H1 (cell line): Measurements from ENCODE around the gene TLCD3A. TPM values are rescaled to one million over a fixed set of nuclear protein-coding genes. Genes with fewer than 3 reads are reported as not detected.

ENCODE experiments used
- CTCF ChIA-PET: fragments of 300-600 bp; sonication (Branson Sonifier 250); formaldehyde crosslinking; loops from one replicate; lab custom pipeline; 2021; ENCODE audit not compliant: partially characterized antibody; lab: Charles Lee
- POLR2A ChIA-PET: fragments of 300-600 bp; sonication (Branson Sonifier 250); formaldehyde crosslinking; loops from one replicate; lab custom pipeline; 2021; ENCODE audit warnings: inconsistent platforms; ENCODE audit not compliant: partially characterized antibody; lab: Charles Lee
- DNase-seq, 2 experiments: peaks; one replicate each; pipeline versions ENCODE4 v3.0.0 to v3.0.0-alpha.2; 2010 to 2022; ENCODE audit warnings: low spot score in 2 of 2, low read depth in 1 of 2, mixed read lengths in 1 of 2
- FAIRE-seq: peaks from 2 replicates; lab custom pipeline; 2011; peaks lifted over from hg19 to GRCh38; lab: Jason Lieb, UNC
- H2AFZ ChIP-seq: 2 replicates; pipeline ENCODE4 v1.8.1; 2012; ENCODE audit warnings: low read length, inconsistent platforms
- H2AK5ac ChIP-seq: 2 replicates; pipeline ENCODE4 v1.6.1; 2013; ENCODE audit warnings: low read depth, low read length
- H2BK120ac ChIP-seq: replicated peaks from 2 replicates; pipeline ENCODE3; 2013; ENCODE audit warnings: low read depth, low read length, inconsistent platforms
- H2BK12ac ChIP-seq: 2 replicates; pipeline ENCODE4 v1.6.1; 2013; ENCODE audit warnings: low read depth, low read length
- H2BK15ac ChIP-seq: 2 replicates; pipeline ENCODE4 v1.6.1; 2013; ENCODE audit warnings: low read length
- H2BK20ac ChIP-seq: 2 replicates; pipeline ENCODE4 v1.6.1; 2013; ENCODE audit warnings: low read length
- H2BK5ac ChIP-seq: 2 replicates; pipeline ENCODE4 v1.6.1; 2013; ENCODE audit warnings: low read depth, low read length
- H3K14ac ChIP-seq: 2 replicates; pipeline ENCODE4 v1.6.1; 2013; ENCODE audit warnings: inconsistent platforms; ENCODE audit not compliant: insufficient read length
- H3K18ac ChIP-seq: 2 replicates; pipeline ENCODE4 v1.6.1; 2013; ENCODE audit warnings: low read length; ENCODE audit errors: extremely low read depth
- H3K23ac ChIP-seq: 2 replicates; pipeline ENCODE4 v1.6.1; 2013; ENCODE audit warnings: inconsistent platforms; ENCODE audit not compliant: insufficient read length
- H3K23me2 ChIP-seq: 2 replicates; pipeline ENCODE4 v1.6.1; 2013; ENCODE audit warnings: low read depth, low read length
- H3K27ac ChIP-seq: 2 replicates; pipeline ENCODE4 v1.6.1; 2011; ENCODE audit warnings: low read depth, low read length, inconsistent platforms
- H3K27me3 ChIP-seq, 4 experiments: replicated peaks in 1 of 4; 1 replicate in 1 of 4; 2 replicates in 3 of 4; pipeline versions ENCODE4 v1.6.1 to v1.8.1; 2011 to 2013; ENCODE audit warnings: low read length in 3 of 4, mild to moderate bottlenecking in 3 of 4, inconsistent platforms in 2 of 4, mixed read lengths in 2 of 4, moderate library complexity in 1 of 4; ENCODE audit not compliant: control insufficient read depth in 3 of 4, insufficient read depth in 3 of 4; ENCODE audit errors: extremely low read depth in 1 of 4
- H3K36me3 ChIP-seq, 4 experiments: 2 replicates each; pipeline versions ENCODE4 v1.6.1 to v1.8.1; 2011 to 2013; ENCODE audit warnings: mild to moderate bottlenecking in 4 of 4, low read length in 3 of 4, moderate library complexity in 2 of 4, control low read depth in 1 of 4, inconsistent platforms in 1 of 4; ENCODE audit not compliant: insufficient read depth in 4 of 4, control insufficient read depth in 2 of 4
- H3K4ac ChIP-seq: replicated peaks from 2 replicates; pipeline ENCODE3; 2013; ENCODE audit warnings: low read length, low read depth, mixed read lengths, inconsistent platforms; ENCODE audit not compliant: insufficient read length
- H3K4me1 ChIP-seq, 4 experiments: replicated peaks in 1 of 4; 1 replicate in 1 of 4; 2 replicates in 3 of 4; pipeline versions ENCODE4 v1.6.1 to v1.8.1; 2011 to 2013; ENCODE audit warnings: low read length in 3 of 4, inconsistent platforms in 2 of 4, mixed read lengths in 1 of 4; ENCODE audit not compliant: insufficient read depth in 4 of 4, control insufficient read depth in 3 of 4
- H3K4me2 ChIP-seq, 2 experiments: 2 replicates each; pipeline versions ENCODE4 v1.6.1 to v1.8.1; 2011 to 2013; ENCODE audit warnings: low read depth in 2 of 2, low read length in 2 of 2, control low read depth in 1 of 2, inconsistent platforms in 1 of 2, mild to moderate bottlenecking in 1 of 2; ENCODE audit not compliant: insufficient read depth in 1 of 2
- H3K4me3 ChIP-seq, 4 experiments: fragments of 200-600, 300-600 bp in 1 of 4; sonication (generic), shearing (Covaris generic), sonication (Bioruptor Twin) in 1 of 4; 2 replicates each; pipeline versions ENCODE4 v1.5.1 to v1.8.1; 2011 to 2016; ENCODE audit warnings: low read length in 4 of 4, low read depth in 3 of 4, control low read depth in 2 of 4, inconsistent platforms in 2 of 4, mild to moderate bottlenecking in 2 of 4, mixed read lengths in 1 of 4, moderate library complexity in 1 of 4; ENCODE audit not compliant: insufficient read depth in 2 of 4; ENCODE audit errors: extremely low read depth in 1 of 4
- H3K56ac ChIP-seq: replicated peaks from 2 replicates; pipeline ENCODE3; 2013; ENCODE audit warnings: low read depth, mild to moderate bottlenecking, mixed read lengths, low read length, inconsistent platforms; ENCODE audit not compliant: insufficient read length
- H3K79me1 ChIP-seq: 2 replicates; pipeline ENCODE4 v1.6.1; 2013; ENCODE audit warnings: low read depth, low read length, control low read depth
- H3K79me2 ChIP-seq, 2 experiments: 2 replicates each; pipeline versions ENCODE4 v1.6.1 to v1.8.1; 2012 to 2013; ENCODE audit warnings: low read length in 2 of 2, mild to moderate bottlenecking in 2 of 2, inconsistent platforms in 1 of 2; ENCODE audit not compliant: insufficient read depth in 2 of 2, control insufficient read depth in 1 of 2
- H3K9ac ChIP-seq, 4 experiments: replicated peaks in 1 of 4; 1 replicate in 1 of 4; 2 replicates in 3 of 4; pipeline versions ENCODE4 v1.6.1 to v1.8.1; 2011 to 2013; ENCODE audit warnings: low read depth in 3 of 4, low read length in 3 of 4, control low read depth in 2 of 4, mild to moderate bottlenecking in 2 of 4, moderate library complexity in 2 of 4, inconsistent platforms in 1 of 4; ENCODE audit errors: extremely low read depth in 1 of 4
- H3K9me3 ChIP-seq, 2 experiments: 2 replicates each; pipeline versions ENCODE4 v1.6.1 to v1.8.1; 2012 to 2013; ENCODE audit warnings: mild to moderate bottlenecking in 2 of 2, moderate library complexity in 2 of 2, control low read depth in 1 of 2, inconsistent platforms in 1 of 2, low read depth in 1 of 2, low read length in 1 of 2, mixed read lengths in 1 of 2; ENCODE audit not compliant: insufficient read depth in 2 of 2
- H4K20me1 ChIP-seq, 2 experiments: replicated peaks in 1 of 2; 2 replicates each; pipeline versions ENCODE3 to v1.8.1; 2011 to 2013; ENCODE audit warnings: inconsistent platforms in 2 of 2, low read length in 2 of 2, mild to moderate bottlenecking in 1 of 2; ENCODE audit not compliant: insufficient read depth in 2 of 2, control insufficient read depth in 1 of 2
- H4K5ac ChIP-seq: 2 replicates; pipeline ENCODE4 v1.6.1; 2013; ENCODE audit warnings: low read length, low read depth, mixed read lengths, inconsistent platforms; ENCODE audit not compliant: insufficient read length
- H4K8ac ChIP-seq: 2 replicates; pipeline ENCODE4 v1.8.0; 2013; ENCODE audit warnings: mild to moderate bottlenecking, moderate library complexity, low read length, inconsistent platforms; ENCODE audit not compliant: insufficient read depth; ENCODE audit errors: extremely low read depth
- H4K91ac ChIP-seq: replicated peaks from 2 replicates; pipeline ENCODE3; 2013; ENCODE audit warnings: low read length, mixed read lengths, inconsistent platforms; ENCODE audit not compliant: insufficient read length
- CBX8 ChIP-seq: fragments of 300-800, 300-1000 bp; sonication (generic); IDR thresholded peaks from 2 replicates; pipeline ENCODE4 v1.7.1; 2016; ENCODE audit warnings: low read depth, low read length, borderline replicate concordance
- HDAC6 ChIP-seq: IDR thresholded peaks from one replicate; pipeline ENCODE4 v1.7.1; 2012; ENCODE audit warnings: low read depth, mild to moderate bottlenecking, inconsistent platforms, low read length, moderate library complexity
- MAFK ChIP-seq: IDR thresholded peaks from 2 replicates; pipeline ENCODE4 v1.6.1; 2012; ENCODE audit warnings: low read depth, mild to moderate bottlenecking, improper control_type of control experiment, low read length
- NANOG ChIP-seq: IDR thresholded peaks from 2 replicates; pipeline ENCODE4 v1.6.1; 2011; ENCODE audit warnings: low read length, low read depth, mild to moderate bottlenecking, inconsistent platforms; ENCODE audit not compliant: insufficient read depth, poor library complexity, severe bottlenecking
- SP2 ChIP-seq: IDR thresholded peaks from 2 replicates; pipeline ENCODE4 v1.6.1; 2012; ENCODE audit warnings: mild to moderate bottlenecking, low read length, inconsistent platforms
- WGBS, 2 experiments: shearing (Covaris generic) in 1 of 2; methylation state at CpG; one replicate each; pipeline versions ENCODE4 v1.1.6 to v1.1.7; 2013 to 2015; ENCODE audit warnings: low lambda C conversion rate in 2 of 2, mixed read lengths in 2 of 2, inconsistent platforms in 1 of 2, low coverage in 1 of 2, missing lambda C conversion rate in 1 of 2; ENCODE audit not compliant: insufficient replicate concordance in 2 of 2, insufficient coverage in 1 of 2, insufficient read length in 1 of 2; ENCODE audit errors: extremely low coverage in 1 of 2, missing lambda C conversion rate in 1 of 2; 5-methylcytosine and 5-hydroxymethylcytosine counted together
- polyA plus RNA-seq, 7 experiments: library from polyadenylated mRNA; depleted of rRNA in 3 of 7; stranded (reverse) in 5 of 7; unstranded in 2 of 7; fragments of >200 nt in 5 of 7; fragments of 200-250 nt in 2 of 7; gene quantifications; 1 replicate in 5 of 7; 2 replicates in 1 of 7; 4 replicates in 1 of 7; pipeline versions ENCODE4 v1.2.1 to v1.2.3, GENCODE V29; 2011 to 2013; ENCODE audit warnings: missing spikeins in 2 of 7, mixed read lengths in 2 of 7
- total RNA-seq: library from RNA; stranded (reverse); fragmentation: NEBNext Ultra II Directional; extraction: Animal tissue kit (Norgen Biotek cat#: 25700); gene quantifications from 2 replicates; pipeline ENCODE4 v1.2.1, GENCODE V29; 2021
- TF ChIP-seq, protein P1 (sequence below), 3 experiments: IDR thresholded peaks; 1 replicate in 2 of 3; 2 replicates in 1 of 3; pipeline versions ENCODE4 v1.5.1 to v1.6.1; 2011; ENCODE audit warnings: low read length in 3 of 3, mild to moderate bottlenecking in 3 of 3, inconsistent platforms in 2 of 3, low read depth in 1 of 3, moderate library complexity in 1 of 3; ENCODE audit not compliant: insufficient read depth in 1 of 3; ENCODE audit errors: control extremely low read depth in 1 of 3
- TF ChIP-seq, protein P2 (sequence below): IDR thresholded peaks from 2 replicates; pipeline ENCODE4 v1.6.1; 2012; ENCODE audit warnings: inconsistent platforms
- TF ChIP-seq, protein P3 (sequence below): IDR thresholded peaks from 2 replicates; pipeline ENCODE4 v1.6.1; 2011; ENCODE audit warnings: low read depth, mild to moderate bottlenecking, low read length; ENCODE audit not compliant: insufficient read depth

The TLCD3A gene
- total and polyA plus RNA-seq, 2 of the 8 experiments (the other 6 are each of a cell fraction or from before 2014, with no cell fraction given): 26.1 to 48.8 TPM

DNA sequence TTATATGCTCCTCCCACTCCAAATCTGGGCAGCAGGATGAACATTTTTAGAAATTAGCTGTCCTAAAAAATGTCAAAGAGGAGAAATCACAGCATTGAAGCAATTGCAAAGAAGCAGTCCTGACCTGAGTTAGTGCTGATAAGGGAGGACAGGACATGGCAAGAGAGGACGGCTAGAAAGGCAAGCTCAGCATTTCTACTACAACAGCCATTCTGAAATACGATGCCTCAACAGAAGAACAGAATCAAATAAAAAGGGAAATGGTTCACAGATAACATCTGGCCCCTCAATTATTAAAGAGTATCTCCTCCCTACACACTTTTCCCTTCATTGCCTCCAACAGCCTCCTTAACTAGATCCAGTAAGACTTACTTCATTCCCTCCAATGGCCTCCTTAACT is 36.0 kb upstream of the TLCD3A start:
- Histone ChIP-seq H3K23me2 (no peaks in the 10 kb centered on the region), H4K20me1 (peaks cover 0 to 3% of the 10 kb centered on the region in 2 experiments), H2AK5ac (no peak overlapping the region), H3K4me2 (no peak overlapping the region), H3K36me3 (peaks cover 4 to 22% (median 16%) of the 10 kb centered on the region in 4 experiments; a peak in 6 of 8 replicates), H3K27me3 (no peaks in the 10 kb centered on the region), H4K8ac (no peak overlapping the region), H3K23ac (no peak overlapping the region), H4K5ac (no peak overlapping the region), H3K56ac (no peak overlapping the region), H3K79me2 (peaks cover 0 to 5% of the 10 kb centered on the region in 2 experiments; a peak in 1 of 4 replicates), H2BK5ac (no peak overlapping the region), H3K4me1 (no peaks in the 10 kb centered on the region), H3K14ac (no peak overlapping the region), H2BK15ac (no peak overlapping the region), H3K9me3 (no peaks in the 10 kb centered on the region), H2BK12ac (no peak overlapping the region), H3K27ac (no peak overlapping the region), H3K4me3 (no peak overlapping the region), H3K79me1 (no peaks in the 10 kb centered on the region; the same call in 1 of the 2 replicates), H3K18ac (no peak overlapping the region), H3K9ac (no peak overlapping the region), H2AFZ (no peak overlapping the region), H2BK120ac (no peak overlapping the region), H2BK20ac (no peak overlapping the region), H3K4ac (no peak overlapping the region), H4K91ac (no peak overlapping the region)
- TF ChIP-seq, protein P1, sequence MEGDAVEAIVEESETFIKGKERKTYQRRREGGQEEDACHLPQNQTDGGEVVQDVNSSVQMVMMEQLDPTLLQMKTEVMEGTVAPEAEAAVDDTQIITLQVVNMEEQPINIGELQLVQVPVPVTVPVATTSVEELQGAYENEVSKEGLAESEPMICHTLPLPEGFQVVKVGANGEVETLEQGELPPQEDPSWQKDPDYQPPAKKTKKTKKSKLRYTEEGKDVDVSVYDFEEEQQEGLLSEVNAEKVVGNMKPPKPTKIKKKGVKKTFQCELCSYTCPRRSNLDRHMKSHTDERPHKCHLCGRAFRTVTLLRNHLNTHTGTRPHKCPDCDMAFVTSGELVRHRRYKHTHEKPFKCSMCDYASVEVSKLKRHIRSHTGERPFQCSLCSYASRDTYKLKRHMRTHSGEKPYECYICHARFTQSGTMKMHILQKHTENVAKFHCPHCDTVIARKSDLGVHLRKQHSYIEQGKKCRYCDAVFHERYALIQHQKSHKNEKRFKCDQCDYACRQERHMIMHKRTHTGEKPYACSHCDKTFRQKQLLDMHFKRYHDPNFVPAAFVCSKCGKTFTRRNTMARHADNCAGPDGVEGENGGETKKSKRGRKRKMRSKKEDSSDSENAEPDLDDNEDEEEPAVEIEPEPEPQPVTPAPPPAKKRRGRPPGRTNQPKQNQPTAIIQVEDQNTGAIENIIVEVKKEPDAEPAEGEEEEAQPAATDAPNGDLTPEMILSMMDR (IDR thresholded peaks at IDR 0.05; ENCODE audit: control extremely low read depth in 1 of 3, insufficient read depth in 1 of 3, low read depth in 1 of 3, low read length in 3 of 3): no peak
- TF ChIP-seq, protein P2, sequence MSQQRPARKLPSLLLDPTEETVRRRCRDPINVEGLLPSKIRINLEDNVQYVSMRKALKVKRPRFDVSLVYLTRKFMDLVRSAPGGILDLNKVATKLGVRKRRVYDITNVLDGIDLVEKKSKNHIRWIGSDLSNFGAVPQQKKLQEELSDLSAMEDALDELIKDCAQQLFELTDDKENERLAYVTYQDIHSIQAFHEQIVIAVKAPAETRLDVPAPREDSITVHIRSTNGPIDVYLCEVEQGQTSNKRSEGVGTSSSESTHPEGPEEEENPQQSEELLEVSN: no peak
- TF ChIP-seq SP2 (no peak), CBX8 (no peak), HDAC6 (no peak), MAFK (0 out of 2 replicates have a peak, but pooled peaks have one; percentile 4), NANOG (no peak)
- TF ChIP-seq, protein P3, sequence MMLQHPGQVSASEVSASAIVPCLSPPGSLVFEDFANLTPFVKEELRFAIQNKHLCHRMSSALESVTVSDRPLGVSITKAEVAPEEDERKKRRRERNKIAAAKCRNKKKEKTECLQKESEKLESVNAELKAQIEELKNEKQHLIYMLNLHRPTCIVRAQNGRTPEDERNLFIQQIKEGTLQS: no peak
- DNase-seq (no peak), FAIRE-seq (no peak)
- ChIA-PET POLR2A (no interaction called here), CTCF (interaction anchor here (1.2 to 2.5 kb wide), 4 partner anchors 9 to 532 kb away, joined by 3 to 6 read pairs (median 5); no protein-coding TSS in a partner anchor)
- 87% methylated on average over 2 of the region's 2 CpGs; no CpG with 5 or more reads in 1 of the 2 experiments for WGBS, 2 experiments
